ENCODE measurements around the gene PRKAA2.

Gene PRKAA2

GRCh38 chr1:56655991-56656613, 11.0 kb downstream of the PRKAA2 start:
- no peak for DNase-seq

DNA sequence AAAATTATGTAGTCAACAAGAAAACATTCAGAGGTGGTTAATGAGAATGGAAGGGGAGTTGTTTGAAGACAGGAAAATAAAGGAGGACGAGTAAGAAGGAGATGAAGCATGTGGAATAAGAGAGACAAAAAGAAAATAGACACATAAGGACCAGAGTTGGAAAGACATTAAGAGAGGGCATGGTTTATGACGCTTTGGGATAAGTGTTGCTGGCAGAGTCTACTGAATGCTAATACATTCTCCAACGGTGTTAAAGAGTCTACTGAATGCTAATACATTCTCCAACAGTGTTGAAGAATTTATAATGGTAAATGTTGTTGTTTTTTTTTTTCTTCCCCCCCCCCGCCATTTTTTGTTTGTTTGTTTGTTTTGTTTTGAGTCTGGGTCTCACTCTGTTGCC, 13.1 kb downstream of the PRKAA2 start:
- DNase-seq, result no peak

GRCh38 chr1:56660293-56660692, 15.2 kb downstream of the PRKAA2 start:
- DNase-seq, result no peak

- no peak for DNase-seq
These were observed 18.7 kb downstream of the PRKAA2 start for GRCh38 chr1:56663846-56664245.

DNA sequence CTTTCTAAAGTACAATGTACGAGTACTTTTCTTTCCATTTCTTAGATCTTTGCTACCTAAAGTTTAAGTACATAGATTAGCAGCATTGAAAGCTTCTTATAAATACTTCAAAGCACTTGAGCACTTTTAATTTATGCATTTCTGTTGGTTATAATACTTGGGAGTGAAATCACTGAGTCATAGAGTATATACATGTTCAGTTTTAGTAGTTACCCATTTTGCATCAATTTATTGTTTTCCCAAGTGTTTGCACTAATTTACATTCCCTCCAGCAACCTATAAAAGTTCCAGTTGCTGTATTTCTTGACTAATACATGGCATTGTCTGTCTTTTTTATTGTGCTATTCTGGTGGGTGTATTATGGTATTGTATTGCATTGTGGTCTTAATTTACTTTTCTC, 20.3 kb downstream of the PRKAA2 start:
- no peak for DNase-seq

GRCh38 chr1:56666112-56666608, 21.0 kb downstream of the PRKAA2 start:
- peak; percentile 48 for DNase-seq

GRCh38 chr1:56670350-56670749, 25.2 kb downstream of the PRKAA2 start:
- no peak for DNase-seq

DNA sequence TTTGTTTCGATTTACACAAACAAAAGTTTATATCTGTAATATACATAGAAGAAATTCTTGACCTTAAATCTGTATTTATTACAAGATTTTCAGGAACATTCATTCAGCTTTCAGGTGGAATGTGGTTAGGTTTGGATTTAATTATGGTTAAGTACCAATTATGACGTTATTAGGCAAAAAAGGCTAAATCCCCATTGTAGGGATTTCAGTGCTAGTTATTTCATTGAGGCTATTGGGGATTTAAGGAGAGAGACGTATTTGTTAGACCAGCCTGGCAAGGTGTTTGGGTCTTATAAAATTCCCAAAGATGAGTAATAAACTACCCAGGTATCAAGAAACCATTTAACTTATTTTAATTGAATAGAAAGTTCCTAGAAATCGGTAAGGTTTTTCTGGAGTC, 26.0 kb downstream of the PRKAA2 start:
- no peak for DNase-seq

DNA sequence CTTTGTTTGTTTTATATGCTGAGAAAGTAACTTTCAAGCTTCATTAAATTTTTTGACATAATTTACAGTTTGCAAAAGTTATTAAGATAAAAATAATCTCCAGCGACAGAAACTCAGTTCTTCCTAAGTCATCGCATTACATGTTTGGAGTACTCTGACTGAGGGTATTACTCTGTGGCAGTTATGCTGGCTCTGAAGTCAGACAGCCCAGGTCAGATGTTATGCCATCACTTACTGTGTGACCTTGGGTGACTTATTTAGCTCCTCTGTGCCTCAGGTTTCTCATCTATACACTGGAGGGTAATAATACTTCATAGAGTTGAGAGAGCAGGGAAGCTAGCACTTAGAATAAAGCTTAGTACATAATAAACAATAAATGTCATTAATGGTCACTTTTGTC, 26.4 kb downstream of the PRKAA2 start:
- no peak for DNase-seq

DNA sequence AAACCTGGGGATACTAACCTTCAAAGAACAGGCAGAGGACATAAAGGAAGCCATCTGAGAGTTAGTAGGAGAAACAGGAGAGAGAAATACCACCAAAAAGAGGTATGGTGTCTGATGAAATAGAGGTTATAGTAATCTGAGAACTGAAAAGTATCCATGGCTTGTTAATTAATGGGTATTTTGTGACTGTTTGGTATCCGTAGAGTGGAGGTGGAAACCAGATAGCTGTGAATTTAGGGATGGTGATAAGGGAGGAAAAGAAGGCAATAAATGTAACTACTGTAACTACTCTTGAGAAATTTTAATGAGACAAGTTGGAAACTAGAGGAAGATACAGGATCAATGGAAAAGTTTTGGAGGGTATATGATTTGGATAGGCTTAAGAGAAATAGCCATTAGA, 27.5 kb downstream of the PRKAA2 start:
- DNase-seq, result no peak

DNA sequence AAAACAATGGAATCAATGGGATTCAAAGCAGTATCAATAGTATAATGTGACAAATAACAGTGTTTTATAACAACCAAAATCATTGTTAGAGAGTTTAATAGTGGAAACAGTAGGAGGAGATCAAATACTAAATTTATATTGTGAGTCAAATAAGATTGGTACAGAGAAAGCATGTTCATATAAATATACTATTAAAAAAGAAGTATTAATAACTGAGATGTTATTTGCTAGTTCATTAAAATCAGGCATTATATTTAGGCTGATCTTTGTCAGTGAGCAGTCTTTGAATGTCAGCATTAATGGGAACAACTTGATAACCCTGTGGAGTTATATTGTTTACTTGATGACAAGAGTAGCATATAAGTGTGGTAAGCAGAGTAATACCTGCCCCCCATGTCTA, 30.6 kb downstream of the PRKAA2 start:
- no peak for DNase-seq

- no peak for DNase-seq
These were observed 31.5 kb downstream of the PRKAA2 start for GRCh38 chr1:56676571-56677035.

DNA sequence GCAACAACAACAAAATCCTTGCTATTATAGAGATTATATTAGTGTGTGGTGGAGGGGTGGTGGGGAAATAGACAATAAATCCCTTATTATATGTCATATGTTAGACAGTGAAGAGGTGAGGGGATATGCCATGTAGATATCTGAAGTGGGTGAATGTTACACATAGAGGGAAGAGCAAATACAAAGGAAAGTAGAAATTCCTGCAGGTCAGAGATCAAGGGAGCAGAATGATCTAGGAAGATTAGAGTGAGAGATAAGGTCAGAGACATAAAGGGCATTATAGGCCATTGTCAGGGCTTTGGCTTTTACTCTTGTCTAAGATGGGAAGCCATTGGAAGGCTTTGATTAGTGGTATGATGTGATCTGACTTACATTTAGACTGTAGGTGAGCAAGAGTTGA, 38.5 kb downstream of the PRKAA2 start:
- no peak for DNase-seq

GRCh38 chr1:56686169-56686568, 41.1 kb downstream of the PRKAA2 start:
- DNase-seq, result no peak

DNA sequence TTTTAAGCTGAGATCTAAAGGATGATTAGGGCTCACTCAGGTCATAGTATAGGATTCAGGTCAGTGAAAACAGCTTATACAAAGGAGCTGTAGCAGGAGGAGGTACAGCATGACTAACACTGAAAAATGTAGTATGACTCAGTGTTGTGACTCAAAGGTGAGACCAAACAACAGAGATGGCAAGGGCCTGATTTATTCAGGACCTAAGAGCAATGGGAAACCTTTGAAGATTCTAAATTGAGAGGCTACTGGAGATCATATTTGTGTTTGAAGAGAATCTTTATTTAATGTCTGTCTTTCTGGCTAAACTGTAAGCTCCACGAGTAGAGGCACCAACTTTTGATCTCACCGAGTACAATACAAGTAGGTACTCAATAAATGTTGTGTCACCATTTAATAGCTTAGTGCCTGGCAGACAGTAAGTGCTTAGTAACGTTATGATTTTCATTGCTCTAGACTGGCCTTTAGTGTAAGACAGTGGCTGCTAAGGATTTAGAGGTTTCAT, 43.5 kb downstream of the PRKAA2 start:
- DNase-seq, result peak; percentile 21

DNA sequence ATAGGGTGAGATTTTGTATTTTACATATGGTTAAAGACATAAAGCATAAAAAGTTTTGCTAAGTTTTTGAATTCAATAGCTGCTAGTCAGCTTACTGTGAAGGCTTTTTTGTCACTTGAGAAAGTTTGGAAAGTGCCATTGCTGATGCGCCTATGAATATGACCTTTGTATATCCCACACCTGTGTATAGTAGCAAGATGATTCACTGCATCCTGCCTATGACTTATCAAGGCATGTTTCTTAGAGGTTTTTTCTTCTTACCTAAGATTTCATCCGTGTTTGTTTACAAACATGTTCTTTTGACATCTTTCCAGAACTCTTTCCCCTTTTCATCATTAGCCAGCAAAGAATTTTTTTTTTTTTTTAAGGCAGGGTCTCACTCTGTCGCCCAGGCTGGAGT, 51.5 kb downstream of the PRKAA2 start:
- no peak for DNase-seq

- no peak for DNase-seq
These were observed 58.6 kb downstream of the PRKAA2 start for GRCh38 chr1:56703747-56704146.

DNA sequence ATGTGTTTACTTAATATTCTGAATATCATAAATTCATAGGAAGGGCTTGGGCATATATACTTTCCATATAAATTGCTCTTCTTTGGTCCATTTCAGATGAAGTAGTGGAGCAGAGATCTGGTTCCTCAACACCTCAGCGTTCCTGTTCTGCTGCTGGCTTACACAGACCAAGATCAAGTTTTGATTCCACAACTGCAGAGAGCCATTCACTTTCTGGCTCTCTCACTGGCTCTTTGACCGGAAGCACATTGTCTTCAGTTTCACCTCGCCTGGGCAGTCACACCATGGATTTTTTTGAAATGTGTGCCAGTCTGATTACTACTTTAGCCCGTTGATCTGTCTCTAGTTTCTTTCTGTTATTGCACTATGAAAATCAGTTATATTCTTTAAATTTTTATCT, 62.3 kb downstream of the PRKAA2 start:
- no peak for DNase-seq

GRCh38 chr1:56709269-56709880, 64.3 kb downstream of the PRKAA2 start:
- DNase-seq, result peak; percentile 28

DNA sequence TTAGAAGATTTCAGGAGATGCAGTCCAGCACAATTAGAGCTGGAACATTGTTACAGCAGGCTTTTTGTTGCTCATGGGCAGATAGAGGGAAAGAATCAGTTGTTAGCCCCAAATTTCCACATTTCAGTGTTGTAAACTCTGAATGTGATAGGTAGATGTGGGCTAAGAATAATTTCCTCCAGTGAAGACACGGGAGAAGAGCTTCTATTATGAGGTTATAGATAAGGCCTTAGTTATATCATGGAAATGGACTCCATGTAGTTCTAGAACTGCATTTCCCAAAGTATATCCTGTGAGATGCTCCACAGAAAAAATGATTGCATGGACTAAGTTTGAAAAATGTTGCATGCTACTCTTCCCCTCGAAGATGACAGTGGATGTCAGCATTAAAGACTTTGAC, 64.9 kb downstream of the PRKAA2 start:
- DNase-seq, result no peak

GRCh38 chr1:56710646-56711045, 65.5 kb downstream of the PRKAA2 start:
- no peak for DNase-seq

GRCh38 chr1:56712150-56712549, 67.0 kb downstream of the PRKAA2 start:
- no peak for DNase-seq

DNA sequence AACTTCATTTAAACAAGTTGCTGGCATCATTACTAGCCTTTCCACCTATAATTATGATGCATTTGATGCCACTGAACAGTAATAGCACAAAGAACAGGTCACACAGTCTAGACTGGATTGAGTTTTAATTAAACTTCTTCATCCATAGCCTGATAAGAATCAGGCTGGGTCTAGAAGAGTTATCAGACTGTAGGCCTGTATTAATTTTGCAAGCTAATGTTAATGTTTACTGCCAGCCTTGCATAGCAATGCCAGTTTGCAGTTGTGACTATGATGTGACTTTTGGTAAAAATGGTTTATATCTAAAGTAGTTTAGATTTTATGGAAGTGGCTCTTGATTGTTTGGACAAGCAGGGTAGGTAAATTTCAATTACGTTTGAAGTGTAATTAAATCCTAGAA, 68.0 kb downstream of the PRKAA2 start:
- DNase-seq, result no peak

DNA sequence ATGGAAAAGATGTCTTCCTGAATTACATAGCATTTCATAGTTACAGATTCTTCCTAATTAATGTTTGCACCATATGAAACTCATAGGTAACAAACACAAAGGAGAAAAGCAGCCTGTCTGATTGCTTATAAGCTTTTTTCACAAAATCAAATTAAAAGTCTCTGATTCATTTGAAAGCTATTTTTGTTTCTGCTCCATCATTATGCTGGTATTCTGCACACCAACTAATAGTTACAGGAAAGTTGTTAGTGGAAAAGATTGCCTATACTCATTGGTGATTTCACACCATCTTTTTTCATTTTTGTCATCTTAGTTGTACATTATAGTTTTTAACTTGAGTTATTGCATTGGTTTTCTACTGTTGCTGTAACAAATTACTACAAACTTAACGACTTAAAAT, 70.0 kb downstream of the PRKAA2 start:
- DNase-seq, result no peak

- DNase-seq, result no peak
These were observed 74.1 kb downstream of the PRKAA2 start for GRCh38 chr1:56719171-56719570.
